HG03025 (cell line): ENCODE data around the gene RPS6KL1.

Experiments
- ATAC-seq: cut with Tn5 transposase; IDR thresholded peaks from one replicate; pipeline ENCODE4 v1.9.1; 2021; ENCODE audit warnings: mild to moderate bottlenecking, moderate library complexity; ENCODE audit not compliant: unreplicated experiment, low FRiP score

Gene RPS6KL1

DNA sequence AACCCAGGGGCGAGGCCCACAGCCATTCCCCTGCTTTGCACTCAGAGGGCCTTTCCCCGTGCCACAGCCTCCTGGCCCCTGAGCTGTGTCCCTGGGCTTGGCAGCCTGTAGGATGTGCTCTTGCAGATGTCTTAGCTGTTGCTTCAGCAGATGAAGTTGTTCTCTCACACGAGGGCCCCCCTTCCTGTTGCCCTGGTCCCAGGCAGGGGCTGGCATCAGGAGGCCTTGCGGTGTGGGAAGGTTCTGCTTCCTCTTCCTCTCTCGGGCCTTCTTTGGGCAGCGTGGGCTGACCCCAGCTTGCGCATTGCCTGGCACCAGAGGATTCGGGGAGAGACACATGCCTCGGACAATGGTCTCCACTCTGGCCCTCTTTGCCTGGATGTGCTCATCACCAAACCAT is 59.8 kb downstream of the RPS6KL1 start:
- ATAC-seq = no peak

DNA sequence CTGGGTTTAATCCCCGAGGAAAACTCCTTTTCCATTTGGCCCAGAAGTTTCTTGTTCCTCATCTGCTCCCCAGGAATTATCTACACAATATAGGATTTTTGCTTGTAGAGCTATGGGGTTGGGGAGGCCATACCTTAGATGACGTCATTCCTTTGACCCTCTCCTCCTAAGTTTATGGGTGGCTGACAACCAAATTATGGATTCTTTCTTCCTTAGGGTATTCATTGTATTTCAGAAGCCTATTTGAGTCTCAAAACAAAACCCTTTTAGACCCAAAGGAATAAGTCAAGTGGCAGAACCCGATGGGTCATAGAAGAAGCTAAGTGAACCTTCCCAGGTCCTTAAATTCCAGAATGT is 61.3 kb downstream of the RPS6KL1 start:
- ATAC-seq = no peak

DNA sequence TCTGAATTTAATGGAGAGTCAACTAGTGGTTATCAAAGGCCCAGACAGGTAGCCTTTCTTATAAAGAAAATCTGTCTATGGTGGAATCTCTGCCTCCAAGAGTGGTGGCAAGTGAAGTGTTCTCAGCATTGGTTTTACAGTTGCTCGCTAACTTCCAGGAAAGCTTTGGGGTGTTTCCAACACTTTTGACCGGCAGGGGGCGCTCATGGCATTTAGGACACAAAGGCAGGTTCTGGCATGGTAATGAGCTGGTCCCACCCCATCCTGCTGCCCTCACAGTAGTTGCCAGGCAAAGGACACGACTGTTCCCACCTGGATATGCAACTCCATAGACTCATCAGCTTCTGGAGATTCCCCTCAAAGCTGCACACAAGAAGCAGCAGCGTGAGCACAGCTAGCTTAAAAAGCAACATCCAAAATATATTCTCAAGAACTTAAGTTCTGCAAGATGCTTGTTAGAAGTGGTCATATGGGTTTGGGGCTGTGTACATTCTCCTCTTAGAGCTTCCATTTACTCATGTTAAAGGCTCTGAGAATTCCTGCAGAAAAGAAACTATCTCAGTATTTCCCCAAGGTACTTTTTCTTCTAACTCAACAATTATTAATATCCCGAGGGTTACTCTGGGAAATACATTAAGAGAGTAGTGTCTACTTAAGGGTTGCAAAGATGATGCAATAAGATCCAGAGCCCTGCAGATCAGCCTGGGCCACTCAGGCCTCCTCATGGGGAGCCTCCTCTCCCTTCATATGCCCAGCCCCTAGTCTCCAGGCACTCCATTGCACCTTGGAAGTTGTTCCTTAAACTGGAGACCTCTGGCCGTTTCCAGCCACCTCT is 61.9 kb downstream of the RPS6KL1 start:
- ATAC-seq = peak; percentile 59

DNA sequence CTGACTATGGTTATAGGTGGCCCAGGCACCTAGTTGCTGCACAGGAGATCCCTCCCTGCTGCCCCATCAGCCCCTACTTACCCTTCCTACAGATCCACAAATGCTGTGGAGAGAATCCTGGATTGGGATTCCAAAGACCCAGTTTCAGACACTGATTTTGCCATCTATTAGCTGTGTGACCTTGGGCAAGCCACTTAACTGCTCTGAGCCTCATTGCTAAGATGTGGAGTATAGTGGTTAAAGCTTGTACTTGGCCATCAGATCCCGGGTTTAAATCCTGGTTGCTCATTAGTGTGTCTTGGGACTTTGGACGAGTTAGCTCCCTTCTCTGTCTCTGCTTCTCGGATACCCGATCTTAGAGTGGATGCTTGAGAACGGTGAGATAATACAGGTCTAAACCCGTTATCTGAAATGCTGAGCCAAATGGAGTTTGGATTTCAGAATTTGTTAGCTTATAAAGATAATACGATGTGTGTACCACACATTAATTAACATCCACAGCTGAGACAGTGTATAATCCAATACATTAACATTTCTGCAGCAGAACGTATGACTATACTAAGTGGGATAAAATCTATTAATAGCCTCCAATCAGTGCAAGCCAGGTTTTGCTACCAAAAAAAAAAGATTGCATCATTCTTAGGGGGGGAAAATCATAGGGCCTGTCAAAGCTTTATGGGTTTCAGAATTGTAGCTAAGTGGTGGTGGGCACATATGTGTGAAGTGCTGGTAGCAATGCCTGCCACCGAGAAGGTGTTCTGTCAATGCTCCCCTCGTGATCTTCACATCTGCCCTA is 63.1 kb downstream of the RPS6KL1 start:
- no peak for ATAC-seq

DNA sequence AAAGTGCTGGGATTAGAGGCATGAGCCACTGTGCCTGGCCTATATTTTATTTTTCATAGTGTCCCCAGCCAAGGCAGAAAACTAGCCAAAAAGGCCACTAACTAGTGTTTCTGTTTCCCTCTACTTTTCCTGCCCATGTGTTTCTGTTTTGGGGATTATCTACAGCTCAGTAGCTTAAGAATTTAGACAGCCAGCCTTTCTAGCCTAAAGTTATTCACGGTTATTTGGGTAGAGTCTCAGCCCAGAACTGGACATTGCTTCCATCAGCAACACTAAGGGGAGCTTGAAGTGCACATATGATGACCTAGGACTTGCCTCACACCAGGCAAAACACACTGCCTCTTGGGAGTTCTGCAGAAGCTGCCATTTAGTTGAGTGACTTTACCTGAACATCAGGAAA is 65.0 kb downstream of the RPS6KL1 start:
- ATAC-seq = no peak

DNA sequence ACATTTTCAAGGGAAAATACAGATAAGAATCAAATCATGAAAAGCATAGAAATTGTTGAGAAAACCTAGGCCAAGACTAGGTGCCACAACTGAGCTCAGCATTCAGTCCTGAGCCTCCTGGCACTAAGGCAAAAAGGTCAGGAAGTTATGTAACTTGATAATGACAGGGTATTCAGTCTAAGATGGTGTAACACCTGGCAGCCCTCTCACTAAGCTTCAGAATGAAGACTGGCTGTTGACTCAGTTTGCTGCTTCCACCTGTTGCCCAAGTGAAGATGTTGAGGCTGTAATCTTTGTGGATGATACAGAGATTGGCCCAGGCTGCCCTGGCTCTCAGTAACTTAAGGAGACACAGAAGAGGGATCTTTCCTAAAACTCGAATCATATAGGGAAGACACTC is 66.7 kb downstream of the RPS6KL1 start:
- no peak for ATAC-seq

DNA sequence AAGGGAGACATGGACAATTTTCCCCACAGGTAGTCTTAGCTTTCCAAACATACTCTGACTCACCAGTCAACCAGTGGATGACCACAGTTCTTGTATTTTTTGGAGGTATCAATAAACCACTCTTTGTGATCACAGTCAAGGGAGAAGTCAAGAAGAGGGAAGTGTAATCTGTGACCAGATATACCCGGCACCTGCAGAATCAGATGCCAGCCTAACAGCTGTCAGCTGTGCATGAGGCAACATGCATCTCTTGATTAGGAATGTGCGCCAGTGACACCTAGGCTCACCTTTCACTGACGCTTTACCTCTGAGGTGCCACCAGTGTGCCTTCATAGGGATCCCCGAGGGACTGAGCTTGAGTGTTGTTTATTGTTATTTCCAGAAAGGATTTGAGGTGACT is 67.1 kb downstream of the RPS6KL1 start:
- ATAC-seq = no peak

DNA sequence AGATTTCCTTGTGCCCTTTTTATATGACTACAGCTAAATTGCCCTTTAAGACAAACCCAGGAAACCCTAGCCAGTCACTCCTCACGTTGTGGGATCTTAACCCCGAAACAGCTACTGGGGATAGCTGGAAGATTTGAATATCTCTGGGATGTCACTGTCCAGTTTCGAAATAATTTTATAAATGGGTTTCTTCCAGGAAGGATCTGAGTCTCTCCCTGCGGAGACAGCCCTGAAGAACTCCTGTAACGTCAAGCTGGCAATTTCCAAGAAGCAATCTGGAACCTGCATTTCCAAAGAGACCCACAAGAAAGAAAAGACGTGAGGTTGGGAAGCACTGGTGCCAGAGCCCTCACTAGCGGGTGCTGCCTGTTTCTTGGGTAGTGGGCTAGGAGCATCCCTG is 68.0 kb downstream of the RPS6KL1 start:
- no peak for ATAC-seq
